ENCODE results near the gene PTK6. TPM values are rescaled to one million over a fixed set of nuclear protein-coding genes. Genes with fewer than 3 reads are reported as not detected.

The PTK6 gene
- total RNA-seq, 2 donors from 2014 or later = 0.22 TPM; not detected in 1

DNA sequence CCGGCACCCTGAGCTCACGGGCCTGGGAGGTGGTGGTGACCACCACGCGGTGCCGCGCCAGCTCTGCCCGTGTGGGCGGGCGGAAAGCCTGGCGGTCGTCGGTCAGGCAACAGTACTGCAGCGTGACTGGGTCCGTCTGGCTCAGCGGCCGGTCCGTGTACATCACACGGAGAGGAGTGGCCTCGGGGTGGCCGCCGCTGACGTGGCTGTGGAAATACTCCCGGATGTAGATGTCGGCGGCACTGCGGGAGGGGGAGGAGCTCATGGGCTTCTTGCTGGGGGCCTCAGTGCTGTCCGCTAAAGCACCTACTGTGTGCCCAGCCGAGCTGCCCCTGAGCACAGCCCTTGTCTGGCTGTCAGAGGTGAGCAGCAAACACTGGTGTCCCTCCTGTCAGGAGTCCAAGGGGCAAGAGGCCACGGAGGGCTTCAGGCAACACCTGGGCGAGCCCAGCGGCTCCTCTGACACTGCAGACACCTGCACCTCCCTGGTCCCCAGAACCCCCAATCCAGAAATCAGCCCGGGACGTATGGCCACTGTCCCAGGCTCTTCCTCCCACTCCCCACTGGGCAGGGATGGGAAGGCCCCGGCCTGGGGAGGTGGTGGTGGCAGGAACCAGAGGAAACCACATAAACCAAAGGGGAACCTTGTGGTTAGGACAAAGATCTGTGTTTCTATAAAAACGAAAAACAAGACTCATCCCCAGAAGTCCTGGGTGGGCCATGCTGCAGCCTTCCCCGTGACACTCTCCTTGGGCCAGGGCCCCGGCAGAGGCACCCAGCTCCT lies 30.4 kb upstream of the PTK6 start:
- Mint-ChIP-seq H3K36me3 (ENCODE audit: low read depth) (no peaks in the 10 kb centered on the region), H3K9me3 (no peaks in the 10 kb centered on the region), H3K27me3 (ENCODE audit: insufficient read depth) (no peaks in the 10 kb centered on the region), H3K27ac (no peak overlapping the region), H3K4me3 (no peak overlapping the region), H3K4me1 (no peaks in the 10 kb centered on the region)
- no peaks in the 10 kb centered on the region for H3K4me1 ChIP-seq (ENCODE audit: control insufficient read depth, insufficient read depth, low read length)
- no peak overlapping the region for H3K4me3 ChIP-seq (ENCODE audit: low read length)
- WGBS, 2 experiments (ENCODE audit: insufficient coverage in 1 of 2, insufficient read length in 1 of 2) = 95 to 96% methylated on average over 33 to 37 of the region's 37 CpGs
- H3K9me3 ChIP-seq (ENCODE audit: control insufficient read depth, low read length) = no peaks in the 10 kb centered on the region
- DNase-seq = no peak
- H3K9ac ChIP-seq (ENCODE audit: extremely low read depth, low read length, poor library complexity, severe bottlenecking) = no peak overlapping the region
- TF ChIP-seq, protein P1, sequence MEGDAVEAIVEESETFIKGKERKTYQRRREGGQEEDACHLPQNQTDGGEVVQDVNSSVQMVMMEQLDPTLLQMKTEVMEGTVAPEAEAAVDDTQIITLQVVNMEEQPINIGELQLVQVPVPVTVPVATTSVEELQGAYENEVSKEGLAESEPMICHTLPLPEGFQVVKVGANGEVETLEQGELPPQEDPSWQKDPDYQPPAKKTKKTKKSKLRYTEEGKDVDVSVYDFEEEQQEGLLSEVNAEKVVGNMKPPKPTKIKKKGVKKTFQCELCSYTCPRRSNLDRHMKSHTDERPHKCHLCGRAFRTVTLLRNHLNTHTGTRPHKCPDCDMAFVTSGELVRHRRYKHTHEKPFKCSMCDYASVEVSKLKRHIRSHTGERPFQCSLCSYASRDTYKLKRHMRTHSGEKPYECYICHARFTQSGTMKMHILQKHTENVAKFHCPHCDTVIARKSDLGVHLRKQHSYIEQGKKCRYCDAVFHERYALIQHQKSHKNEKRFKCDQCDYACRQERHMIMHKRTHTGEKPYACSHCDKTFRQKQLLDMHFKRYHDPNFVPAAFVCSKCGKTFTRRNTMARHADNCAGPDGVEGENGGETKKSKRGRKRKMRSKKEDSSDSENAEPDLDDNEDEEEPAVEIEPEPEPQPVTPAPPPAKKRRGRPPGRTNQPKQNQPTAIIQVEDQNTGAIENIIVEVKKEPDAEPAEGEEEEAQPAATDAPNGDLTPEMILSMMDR (conservative IDR thresholded peaks at IDR 0.05) = no peak
- no peaks in the 10 kb centered on the region for H3K27me3 ChIP-seq (ENCODE audit: control insufficient read depth, insufficient read depth, low read length, poor library complexity, severe bottlenecking)
- H3K27ac ChIP-seq (ENCODE audit: low read depth, low read length) = no peak overlapping the region
- H3K36me3 ChIP-seq (ENCODE audit: control insufficient read depth, insufficient read depth, low read length) = no peaks in the 10 kb centered on the region

DNA sequence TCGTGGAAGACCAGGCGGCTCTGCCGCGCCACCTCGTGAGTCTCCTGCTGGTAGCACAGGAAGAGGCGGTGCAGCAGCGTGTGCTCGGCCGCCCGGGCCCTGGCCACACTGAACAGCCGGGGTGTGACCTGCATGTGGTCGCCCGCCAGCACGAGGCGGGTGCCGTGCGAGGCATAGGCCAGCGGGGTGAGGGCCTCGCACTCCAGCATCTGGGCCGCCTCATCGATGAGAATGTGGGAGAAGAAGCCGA lies 29.9 kb upstream of the PTK6 start:
- TF ChIP-seq, protein P1 (conservative IDR thresholded peaks at IDR 0.05) = no peak
- H3K9me3 Mint-ChIP-seq = no peaks in the 10 kb centered on the region
- Histone ChIP-seq H3K9me3 (ENCODE audit: control insufficient read depth, low read length) (no peaks in the 10 kb centered on the region), H3K27ac (ENCODE audit: low read depth, low read length) (no peak overlapping the region), H3K4me3 (ENCODE audit: low read length) (no peak overlapping the region), H3K36me3 (ENCODE audit: control insufficient read depth, insufficient read depth, low read length) (no peaks in the 10 kb centered on the region), H3K27me3 (ENCODE audit: control insufficient read depth, insufficient read depth, low read length, poor library complexity, severe bottlenecking) (no peaks in the 10 kb centered on the region), H3K9ac (ENCODE audit: extremely low read depth, low read length, poor library complexity, severe bottlenecking) (no peak overlapping the region), H3K4me1 (ENCODE audit: control insufficient read depth, insufficient read depth, low read length) (no peaks in the 10 kb centered on the region)
- DNase-seq = no peak
- H3K27ac Mint-ChIP-seq = no peak overlapping the region
- WGBS, 2 experiments (ENCODE audit: insufficient coverage in 1 of 2, insufficient read length in 1 of 2) = 95 to 98% methylated on average over 13 to 22 of the region's 22 CpGs
- H3K36me3 Mint-ChIP-seq (ENCODE audit: low read depth) = no peaks in the 10 kb centered on the region
- H3K4me1 Mint-ChIP-seq = no peaks in the 10 kb centered on the region
- H3K4me3 Mint-ChIP-seq = no peak overlapping the region
- H3K27me3 Mint-ChIP-seq (ENCODE audit: insufficient read depth) = no peaks in the 10 kb centered on the region

DNA sequence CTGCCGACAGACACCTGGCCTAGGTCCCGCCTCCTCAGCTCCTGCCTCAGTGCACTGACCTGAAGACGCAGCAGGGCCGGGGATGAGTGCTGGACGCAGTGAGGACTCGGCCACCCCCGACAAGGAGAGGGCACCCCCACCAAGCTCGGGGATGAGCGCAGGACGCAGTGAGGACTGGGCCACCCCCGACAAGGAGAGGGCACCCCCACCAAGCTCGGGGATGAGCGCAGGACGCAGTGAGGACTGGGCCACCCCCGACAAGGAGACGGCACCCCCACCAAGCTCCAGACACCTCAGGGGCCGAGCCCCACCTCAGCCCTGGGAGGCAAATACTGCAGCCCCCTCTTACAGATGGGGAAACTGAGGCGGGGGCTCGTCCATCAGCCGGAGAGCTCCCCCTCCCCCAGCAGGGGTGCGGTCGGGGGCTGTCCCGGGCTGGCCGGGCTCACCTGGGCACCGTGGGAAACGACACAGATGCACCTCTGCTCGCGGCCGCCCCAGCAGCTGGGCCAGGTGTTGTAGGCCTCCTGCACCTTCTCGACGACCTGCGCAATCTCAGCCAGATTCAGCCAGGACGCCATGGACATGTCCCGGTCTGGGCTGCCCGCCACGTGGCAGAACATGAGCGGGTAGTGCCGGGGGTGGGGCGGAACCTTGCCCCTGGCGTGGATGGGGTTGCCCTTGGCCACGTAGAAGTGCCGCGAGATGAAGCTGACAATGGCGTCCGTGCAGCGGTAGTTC lies 29.4 kb upstream of the PTK6 start:
- no peaks in the 10 kb centered on the region for H3K27me3 Mint-ChIP-seq (ENCODE audit: insufficient read depth)
- Histone ChIP-seq H3K36me3 (ENCODE audit: control insufficient read depth, insufficient read depth, low read length) (no peaks in the 10 kb centered on the region), H3K4me1 (ENCODE audit: control insufficient read depth, insufficient read depth, low read length) (no peaks in the 10 kb centered on the region), H3K27ac (ENCODE audit: low read depth, low read length) (no peak overlapping the region), H3K9ac (ENCODE audit: extremely low read depth, low read length, poor library complexity, severe bottlenecking) (no peak overlapping the region), H3K4me3 (ENCODE audit: low read length) (no peak overlapping the region), H3K27me3 (ENCODE audit: control insufficient read depth, insufficient read depth, low read length, poor library complexity, severe bottlenecking) (no peaks in the 10 kb centered on the region), H3K9me3 (ENCODE audit: control insufficient read depth, low read length) (no peaks in the 10 kb centered on the region)
- WGBS, 2 experiments (ENCODE audit: insufficient coverage in 1 of 2, insufficient read length in 1 of 2) = 92 to 93% methylated on average over 30 to 46 of the region's 46 CpGs
- no peaks in the 10 kb centered on the region for H3K36me3 Mint-ChIP-seq (ENCODE audit: low read depth)
- no peak for DNase-seq
- H3K4me3 Mint-ChIP-seq = no peak overlapping the region
- TF ChIP-seq, protein P1 (conservative IDR thresholded peaks at IDR 0.05) = no peak
- no peaks in the 10 kb centered on the region for H3K4me1 Mint-ChIP-seq
- no peak overlapping the region for H3K27ac Mint-ChIP-seq
- no peaks in the 10 kb centered on the region for H3K9me3 Mint-ChIP-seq

Data from endodermal cell (in vitro differentiated cells).